ENCODE data around the gene RTL5. TPM values are rescaled to one million over a fixed set of nuclear protein-coding genes. Genes with fewer than 3 reads are reported as not detected.

RTL5 gene
- total RNA-seq, 1 donor, result 0.73 TPM

- H3K27me3 ChIP-seq (ENCODE audit: insufficient read depth, low read length), result no peaks in the 10 kb centered on the region
- H3K9me3 ChIP-seq (ENCODE audit: low read depth, low read length), result no peaks in the 10 kb centered on the region
- H3K4me1 ChIP-seq (ENCODE audit: insufficient read depth, low read length), result peaks cover 87% of the 10 kb centered on the region
- no peak overlapping the region for H3K4me3 ChIP-seq (ENCODE audit: low read length)
Observed at GRCh38 chrX:72123471-72124185, 8.1 kb downstream of the RTL5 start.

- peaks cover 78% of the 10 kb centered on the region for H3K4me1 ChIP-seq (ENCODE audit: insufficient read depth, low read length)
- no peak overlapping the region for H3K4me3 ChIP-seq (ENCODE audit: low read length)
- H3K9me3 ChIP-seq (ENCODE audit: low read depth, low read length), result no peaks in the 10 kb centered on the region
- no peaks in the 10 kb centered on the region for H3K27me3 ChIP-seq (ENCODE audit: insufficient read depth, low read length)
Observed at GRCh38 chrX:72122621-72123337, 8.9 kb downstream of the RTL5 start.

DNA sequence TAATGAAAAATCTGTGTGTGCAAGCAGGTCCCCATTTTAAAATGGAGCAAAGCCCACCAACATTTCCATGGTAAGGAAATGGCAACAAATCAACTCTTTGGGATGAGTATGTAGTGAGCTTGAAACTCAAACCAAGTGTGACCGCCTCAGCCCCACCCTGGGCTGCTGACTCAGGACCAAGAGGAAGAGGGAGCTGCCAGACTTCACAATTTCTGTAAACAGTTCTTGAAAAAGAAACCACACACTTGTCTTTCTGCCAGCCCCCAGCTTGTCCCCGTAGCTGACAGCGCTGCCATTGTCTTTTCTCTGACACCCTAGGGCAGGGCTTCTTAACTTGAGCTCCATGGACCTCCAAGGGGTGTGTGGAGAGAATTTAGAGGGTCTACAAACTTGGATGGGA, 10.3 kb downstream of the RTL5 start:
- Histone ChIP-seq H3K4me1 (ENCODE audit: insufficient read depth, low read length) (peaks cover 64% of the 10 kb centered on the region), H3K9me3 (ENCODE audit: low read depth, low read length) (no peaks in the 10 kb centered on the region), H3K4me3 (ENCODE audit: low read length) (no peak overlapping the region)

GRCh38 chrX:72120837-72121236, 10.9 kb downstream of the RTL5 start:
- Histone ChIP-seq H3K4me1 (ENCODE audit: insufficient read depth, low read length) (peaks cover 59% of the 10 kb centered on the region), H3K4me3 (ENCODE audit: low read length) (no peak overlapping the region), H3K9me3 (ENCODE audit: low read depth, low read length) (no peaks in the 10 kb centered on the region), H3K27me3 (ENCODE audit: insufficient read depth, low read length) (no peaks in the 10 kb centered on the region)

More for the DNA sequence above, 10.3 kb downstream of the RTL5 start:
- H3K27me3 ChIP-seq (ENCODE audit: insufficient read depth, low read length), result no peaks in the 10 kb centered on the region

GRCh38 chrX:72117636-72118210, 14.0 kb downstream of the RTL5 start:
- no peaks in the 10 kb centered on the region for H3K9me3 ChIP-seq (ENCODE audit: low read depth, low read length)
- no peak overlapping the region for H3K4me3 ChIP-seq (ENCODE audit: low read length)
- peaks cover 48% of the 10 kb centered on the region for H3K4me1 ChIP-seq (ENCODE audit: insufficient read depth, low read length)
- H3K27me3 ChIP-seq (ENCODE audit: insufficient read depth, low read length), result no peaks in the 10 kb centered on the region

DNA sequence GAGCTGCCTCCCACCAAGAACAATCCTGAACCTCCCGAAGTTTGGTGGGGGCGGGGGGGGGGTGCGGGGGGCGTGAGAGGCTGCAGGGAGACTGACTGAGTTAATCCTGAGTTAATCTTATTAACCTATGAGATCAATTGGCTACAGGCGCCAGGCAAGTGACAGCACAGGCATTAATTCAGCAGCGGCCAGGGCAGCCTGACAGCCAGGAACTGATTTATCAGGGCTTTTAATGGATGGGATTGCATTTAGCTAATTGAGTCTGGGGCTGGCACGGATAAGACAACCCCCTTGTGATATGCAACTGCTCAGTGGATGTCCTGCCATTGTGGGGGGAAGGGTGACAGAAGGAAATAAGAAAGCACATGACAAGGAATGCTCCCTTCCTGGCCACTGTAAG, 16.3 kb downstream of the RTL5 start:
- H3K9me3 ChIP-seq (ENCODE audit: low read depth, low read length), result no peaks in the 10 kb centered on the region
- peaks cover 41% of the 10 kb centered on the region for H3K4me1 ChIP-seq (ENCODE audit: insufficient read depth, low read length)
- H3K4me3 ChIP-seq (ENCODE audit: low read length), result no peak overlapping the region
- H3K27me3 ChIP-seq (ENCODE audit: insufficient read depth, low read length), result no peaks in the 10 kb centered on the region

- H3K4me1 ChIP-seq (ENCODE audit: insufficient read depth, low read length), result peaks cover 45% of the 10 kb centered on the region
- H3K9me3 ChIP-seq (ENCODE audit: low read depth, low read length), result no peaks in the 10 kb centered on the region
Observed at GRCh38 chrX:72114807-72115206, 16.9 kb downstream of the RTL5 start.

DNA sequence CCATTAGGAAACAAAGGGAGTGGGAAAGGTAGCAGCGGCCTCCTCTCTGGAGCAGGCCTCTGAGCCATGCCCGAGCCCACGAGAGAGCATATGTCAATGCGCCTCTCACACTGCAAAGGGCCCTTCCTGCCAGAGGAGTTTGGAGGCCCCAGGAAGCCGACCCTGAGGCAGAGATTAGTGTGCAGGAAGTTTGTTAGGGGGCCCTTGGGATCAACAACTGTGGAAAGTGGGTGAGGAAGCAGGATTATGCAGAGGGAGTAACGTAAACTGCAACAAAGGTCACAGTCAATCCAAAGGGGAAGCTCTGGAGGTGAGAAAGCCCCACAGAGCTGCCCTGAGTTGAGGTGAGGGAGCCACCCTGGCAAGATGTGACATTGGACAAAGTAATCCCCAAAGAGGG, 17.4 kb downstream of the RTL5 start:
- Histone ChIP-seq H3K4me3 (ENCODE audit: low read length) (no peak overlapping the region), H3K9me3 (ENCODE audit: low read depth, low read length) (no peaks in the 10 kb centered on the region), H3K27me3 (ENCODE audit: insufficient read depth, low read length) (no peaks in the 10 kb centered on the region), H3K4me1 (ENCODE audit: insufficient read depth, low read length) (peaks cover 45% of the 10 kb centered on the region)

More at GRCh38 chrX:72114807-72115206, 16.9 kb downstream of the RTL5 start:
- Histone ChIP-seq H3K4me3 (ENCODE audit: low read length) (no peak overlapping the region), H3K27me3 (ENCODE audit: insufficient read depth, low read length) (no peaks in the 10 kb centered on the region)

- peaks cover 54% of the 10 kb centered on the region for H3K4me1 ChIP-seq (ENCODE audit: insufficient read depth, low read length)
- H3K27me3 ChIP-seq (ENCODE audit: insufficient read depth, low read length), result no peaks in the 10 kb centered on the region
- no peaks in the 10 kb centered on the region for H3K9me3 ChIP-seq (ENCODE audit: low read depth, low read length)
Observed at GRCh38 chrX:72113461-72113860, 18.3 kb downstream of the RTL5 start.

DNA sequence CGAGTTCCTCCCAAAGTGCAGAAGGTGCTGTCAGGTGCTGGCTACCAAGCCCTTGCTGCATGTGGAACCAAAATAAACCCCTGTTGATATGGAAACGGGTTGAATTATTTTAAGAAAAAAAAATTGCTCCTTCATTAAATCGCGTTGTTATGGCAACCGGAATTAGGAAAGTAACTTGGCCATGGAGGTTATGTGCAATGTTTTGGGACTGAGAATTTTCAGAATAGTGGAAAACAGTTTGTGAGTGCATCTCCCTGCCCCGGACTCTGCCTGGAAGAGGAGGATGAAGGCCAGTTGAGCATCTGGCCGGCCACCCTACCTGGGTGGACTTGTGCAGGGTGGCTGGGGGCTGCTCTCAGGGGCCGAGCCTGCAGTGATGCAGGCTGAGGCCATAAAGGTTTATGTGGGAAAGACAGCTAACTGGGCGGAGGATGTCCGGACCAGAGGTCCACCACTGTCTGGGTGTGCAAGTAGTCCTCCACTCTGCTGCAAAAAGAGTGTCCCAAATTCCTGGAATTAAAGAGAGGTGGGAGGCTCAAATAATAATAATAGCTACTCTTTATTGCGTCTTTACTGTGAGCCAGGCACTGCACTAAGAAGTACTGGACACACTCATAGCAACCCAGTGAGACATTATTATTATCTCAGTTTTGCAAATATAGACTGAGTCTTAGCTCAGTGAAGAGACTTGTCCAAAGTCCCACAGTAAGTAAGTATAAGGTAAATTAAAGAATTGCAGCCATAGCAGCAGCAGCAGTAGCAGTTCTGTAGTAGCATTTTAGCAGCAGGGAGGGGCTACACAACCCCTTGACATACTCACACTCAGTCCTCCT, 20.6 kb downstream of the RTL5 start:
- H3K27me3 ChIP-seq (ENCODE audit: insufficient read depth, low read length), result no peaks in the 10 kb centered on the region
- H3K4me1 ChIP-seq (ENCODE audit: insufficient read depth, low read length), result peaks cover 69% of the 10 kb centered on the region
- no peak overlapping the region for H3K4me3 ChIP-seq (ENCODE audit: low read length)
- H3K9me3 ChIP-seq (ENCODE audit: low read depth, low read length), result no peaks in the 10 kb centered on the region

More at GRCh38 chrX:72113461-72113860, 18.3 kb downstream of the RTL5 start:
- H3K4me3 ChIP-seq (ENCODE audit: low read length), result no peak overlapping the region

- H3K4me1 ChIP-seq (ENCODE audit: insufficient read depth, low read length), result peaks cover 77% of the 10 kb centered on the region
- H3K9me3 ChIP-seq (ENCODE audit: low read depth, low read length), result no peaks in the 10 kb centered on the region
- no peak overlapping the region for H3K4me3 ChIP-seq (ENCODE audit: low read length)
- no peaks in the 10 kb centered on the region for H3K27me3 ChIP-seq (ENCODE audit: insufficient read depth, low read length)
Observed at GRCh38 chrX:72110051-72110875, 21.5 kb downstream of the RTL5 start.

- no peaks in the 10 kb centered on the region for H3K9me3 ChIP-seq (ENCODE audit: low read depth, low read length)
- H3K27me3 ChIP-seq (ENCODE audit: insufficient read depth, low read length), result no peaks in the 10 kb centered on the region
- H3K4me1 ChIP-seq (ENCODE audit: insufficient read depth, low read length), result peaks cover 82% of the 10 kb centered on the region
- H3K4me3 ChIP-seq (ENCODE audit: low read length), result no peak overlapping the region
Observed at GRCh38 chrX:72108666-72109065, 23.0 kb downstream of the RTL5 start.

DNA sequence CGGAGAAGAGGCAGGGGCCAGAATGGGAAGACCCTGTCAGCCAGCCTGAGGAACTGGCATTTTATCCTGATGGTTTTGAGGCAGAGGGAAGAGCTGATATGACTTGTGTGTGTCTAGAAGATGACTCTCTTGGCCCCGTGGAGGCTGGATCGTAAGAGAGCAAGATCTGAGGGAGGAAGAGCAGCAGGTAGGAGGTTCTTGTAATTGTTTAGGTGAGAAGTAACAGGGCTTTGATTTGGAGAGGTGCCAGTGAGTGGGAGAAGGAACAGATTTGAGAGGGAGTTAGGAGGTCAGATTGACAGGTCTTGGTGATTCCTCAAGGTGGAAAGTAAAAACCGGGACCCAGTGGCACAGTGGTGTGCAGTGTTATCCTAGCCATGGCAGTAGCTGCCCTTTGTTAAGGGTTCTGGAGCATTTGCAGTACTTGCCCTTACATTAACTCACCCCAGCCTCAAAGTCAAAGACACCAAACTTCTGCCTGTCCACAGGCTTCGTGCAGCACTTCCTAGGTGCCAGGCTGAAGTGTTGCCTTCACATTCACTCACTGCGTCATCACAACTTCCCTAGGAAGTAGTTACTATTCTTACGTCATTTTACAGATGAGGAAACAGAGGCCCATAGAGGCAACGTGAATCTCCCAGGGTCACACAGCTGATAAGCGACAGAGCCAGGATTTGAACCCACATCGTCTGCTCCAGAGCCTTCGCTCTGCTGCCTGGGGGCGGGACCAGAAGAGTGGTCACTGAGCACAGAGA, 23.7 kb downstream of the RTL5 start:
- Histone ChIP-seq H3K4me1 (ENCODE audit: insufficient read depth, low read length) (peaks cover 82% of the 10 kb centered on the region), H3K27me3 (ENCODE audit: insufficient read depth, low read length) (no peaks in the 10 kb centered on the region), H3K9me3 (ENCODE audit: low read depth, low read length) (no peaks in the 10 kb centered on the region), H3K4me3 (ENCODE audit: low read length) (no peak overlapping the region)

DNA sequence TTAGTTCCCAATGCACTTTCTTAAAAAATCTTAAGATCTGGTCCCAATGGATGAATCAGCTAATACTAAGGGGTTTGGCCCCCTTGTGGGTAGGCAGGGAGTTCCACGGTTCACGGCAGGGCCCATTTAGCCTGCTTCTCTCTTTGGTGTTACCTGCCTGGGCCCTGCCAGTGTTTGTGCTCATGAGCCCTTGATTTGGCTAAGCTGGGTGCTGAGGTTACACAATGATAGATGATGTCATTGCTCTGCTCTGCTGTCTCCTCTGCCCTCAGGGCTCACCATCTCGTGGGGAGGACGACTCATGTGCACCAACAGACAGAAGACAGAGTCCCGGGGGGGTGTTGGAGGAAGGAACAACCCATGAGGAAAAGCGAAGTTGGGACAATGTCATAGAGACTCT, 24.4 kb downstream of the RTL5 start:
- H3K4me1 ChIP-seq (ENCODE audit: insufficient read depth, low read length), result peaks cover 85% of the 10 kb centered on the region
- H3K27me3 ChIP-seq (ENCODE audit: insufficient read depth, low read length), result no peaks in the 10 kb centered on the region
- no peaks in the 10 kb centered on the region for H3K9me3 ChIP-seq (ENCODE audit: low read depth, low read length)
- H3K4me3 ChIP-seq (ENCODE audit: low read length), result no peak overlapping the region

Measured in mononuclear cell (primary cell).